ENCODE data around the gene MMP24.
"Not testable (repeated sequence)": the region's sequence is repeated elsewhere in the genome, so short reads cannot be mapped to it uniquely, and the experiment has no call there.

Gene MMP24

GRCh38 chr20:35315632-35316020, 89.1 kb downstream of the MMP24 start:
- DNase-seq = not testable (repeated sequence)

- DNase-seq = no peak
Measured at GRCh38 chr20:35316086-35316485, 89.6 kb downstream of the MMP24 start.

- no peak for DNase-seq
Measured at GRCh38 chr20:35317416-35318210, 91.1 kb downstream of the MMP24 start.

GRCh38 chr20:35318502-35319157, 92.1 kb downstream of the MMP24 start:
- DNase-seq = peak; percentile 53

- DNase-seq = no peak
Measured at GRCh38 chr20:35319192-35319870, 92.8 kb downstream of the MMP24 start.

- no peak for DNase-seq
Measured at GRCh38 chr20:35319871-35320197, 93.3 kb downstream of the MMP24 start.

- DNase-seq = no peak
Measured at GRCh38 chr20:35320396-35321126, 94.1 kb downstream of the MMP24 start.

- DNase-seq = no peak
Measured at GRCh38 chr20:35325401-35325800, 98.9 kb downstream of the MMP24 start.

- DNase-seq = no peak
Measured at GRCh38 chr20:35326021-35326739, 99.7 kb downstream of the MMP24 start.

All from activated CD4-positive, alpha-beta T cell treated with anti-CD3 and anti-CD28 coated beads, Interleukin-2, Interleukin-6, amounts not matched to agents 100 ng/mL and 50 ng/mL, durations not matched to agents 16 hours and 8 hours (primary cell).